ENCODE measurements around the gene TMEM69. TPM values are rescaled to one million over a fixed set of nuclear protein-coding genes. Genes with fewer than 3 reads are reported as not detected.

Gene TMEM69
- total and polyA plus RNA-seq, 2 of the 13 experiments (the other 11 are each of a cell fraction or from before 2014, with no cell fraction given), result 25.4 to 135 TPM

GRCh38 chr1:45644661-45645060, 43.3 kb upstream of the TMEM69 start:
- Histone ChIP-seq H3K4me3 (replicated peaks in 1 of 3; ENCODE audit: insufficient read depth in 1 of 3, low read depth in 2 of 3, low read length in 3 of 3) (no peak overlapping the region), H3K4me2 (ENCODE audit: low read depth, low read length) (no peak overlapping the region), H2AFZ (ENCODE audit: low read length) (no peak overlapping the region), H3K27ac (ENCODE audit: extremely low read length, insufficient read depth, low read length) (no peak overlapping the region), H3K9me3 (ENCODE audit: low read length) (no peaks in the 10 kb centered on the region), H3K36me3 (replicated peaks in 1 of 2; ENCODE audit: control insufficient read depth in 1 of 2, insufficient read depth in 2 of 2, low read length in 2 of 2) (peaks cover 18 to 48% of the 10 kb centered on the region in 2 experiments), H3K79me2 (ENCODE audit: insufficient read depth, low read length) (peaks cover 2% of the 10 kb centered on the region), H3K9ac (ENCODE audit: insufficient read depth, low read depth, low read length) (no peak overlapping the region), H4K20me1 (ENCODE audit: insufficient read depth, low read length) (peaks cover 4% of the 10 kb centered on the region; the same call in 1 of the 2 replicates), H3K27me3 (ENCODE audit: control insufficient read depth in 1 of 2, insufficient read depth in 2 of 2, low read length in 2 of 2) (no peaks in the 10 kb centered on the region), H3K4me1 (ENCODE audit: insufficient read depth, low read length) (peaks cover 34% of the 10 kb centered on the region)
- no peak for TF ChIP-seq UBTF (CRISPR knock-in tag; IDR thresholded peaks at IDR 0.05)
- no peak for TF ChIP-seq SRSF4 (IDR thresholded peaks at IDR 0.05; ENCODE audit: low read depth, low read length, poor library complexity, severe bottlenecking)
- no peak for TF ChIP-seq ZHX1 (CRISPR knock-in tag; IDR thresholded peaks at IDR 0.05; ENCODE audit: low read depth)
- TF ChIP-seq ZIK1 (CRISPR knock-in tag; IDR thresholded peaks at IDR 0.05; ENCODE audit: borderline replicate concordance, low read depth), result no peak
- TF ChIP-seq TAF15 (IDR thresholded peaks at IDR 0.05; ENCODE audit: low read depth, low read length, poor library complexity, severe bottlenecking), result no peak
- TF ChIP-seq ZNF512B (CRISPR knock-in tag; IDR thresholded peaks at IDR 0.05; ENCODE audit: borderline replicate concordance), result no peak
- TF ChIP-seq ZNF431 (CRISPR knock-in tag; IDR thresholded peaks at IDR 0.05; ENCODE audit: borderline replicate concordance, low read depth), result no peak
- TF ChIP-seq POLR2G (IDR thresholded peaks at IDR 0.05; ENCODE audit: low read depth, low read length), result no peak
- TF ChIP-seq NKX3-1 (CRISPR knock-in tag; IDR thresholded peaks at IDR 0.05), result no peak
- no peak for TF ChIP-seq KDM5A (IDR thresholded peaks at IDR 0.05; ENCODE audit: borderline replicate concordance, low read length)
- TF ChIP-seq ZNF598 (CRISPR knock-in tag; IDR thresholded peaks at IDR 0.05; ENCODE audit: borderline replicate concordance), result no peak
- no peak for TF ChIP-seq ZBTB46 (CRISPR knock-in tag; IDR thresholded peaks at IDR 0.05; ENCODE audit: borderline replicate concordance)
- TF ChIP-seq ZFP36L1 (CRISPR knock-in tag; IDR thresholded peaks at IDR 0.05), result no peak
- TF ChIP-seq KLF15 (CRISPR knock-in tag; IDR thresholded peaks at IDR 0.05; ENCODE audit: borderline replicate concordance), result no peak
- CTCF ChIA-PET (ENCODE audit: low intra/inter-chr PET ratio, low total read pairs), result no interaction called here
- in situ Hi-C loops (cut with HindIII; ENCODE audit: extremely low pct_ligation_motif_present, low pct_unique_long_range_greater_than_20kb), result no loop called here
- ATAC-seq (no peak), FAIRE-seq (no peak), DNase-seq (ENCODE audit: low spot score) (no peak)
- no TSS peak for BruUV-seq (replicated peaks)
- 98% methylated on average over 2 of the region's 2 CpGs for WGBS (ENCODE audit: low lambda C conversion rate)
- POLR2A ChIA-PET, result interaction anchor here (1.9 kb wide), 1 partner anchor 41 kb away, joined by 6 read pairs; the partner anchor contains the start of gene GPBP1L1
- intact Hi-C loops (cut with micrococcal nuclease; ENCODE audit: unreplicated experiment), result loop anchor here (2.0 kb wide), 1 partner anchor 236 kb away; no protein-coding TSS in a partner anchor

Measured in HepG2 (cell line).